GM19455 (cell line): ENCODE data around the gene RALGDS.
A peak's percentile ranks its signal among the peaks of the same experiment; 100 is the strongest.
"Not testable (repeated sequence)": the region's sequence is repeated elsewhere in the genome, so short reads cannot be mapped to it uniquely, and the experiment has no call there.

Experiments
- ATAC-seq: cut with Tn5 transposase; IDR thresholded peaks from one replicate; pipeline ENCODE4 v1.9.1; 2021; ENCODE audit not compliant: unreplicated experiment

Gene RALGDS

GRCh38 chr9:133121198-133121914, at the start of gene RALGDS:
TSS of gene RALGDS (minus strand) at chr9:133121240. CDS start at chr9:133121154, 86 bp downstream.
- ATAC-seq = peak; percentile 58

GRCh38 chr9:133170716-133171115, 49.7 kb upstream of the RALGDS start:
- no peak for ATAC-seq

- ATAC-seq = not testable (repeated sequence)
These were observed 48.6 kb upstream of the RALGDS start for GRCh38 chr9:133169687-133170086.

GRCh38 chr9:133169102-133169501, 48.1 kb upstream of the RALGDS start:
- ATAC-seq = no peak

- ATAC-seq = no peak
These were observed 47.4 kb upstream of the RALGDS start for GRCh38 chr9:133168432-133168831.

GRCh38 chr9:133167769-133168168, 46.7 kb upstream of the RALGDS start:
- no peak for ATAC-seq

- ATAC-seq = no peak
These were observed 46.2 kb upstream of the RALGDS start for GRCh38 chr9:133167096-133167730.

- ATAC-seq = no peak
These were observed 45.4 kb upstream of the RALGDS start for GRCh38 chr9:133166392-133166791.

- no peak for ATAC-seq
These were observed 44.4 kb upstream of the RALGDS start for GRCh38 chr9:133165452-133165730.

GRCh38 chr9:133164191-133164590, 43.2 kb upstream of the RALGDS start:
- ATAC-seq = no peak

- no peak for ATAC-seq
These were observed 42.6 kb upstream of the RALGDS start, which contains the start of gene GBGT1 for GRCh38 chr9:133163504-133164172. TSS of gene GBGT1 (minus strand) at chr9:133163914. CDS start at chr9:133162412, 1,502 bp downstream.

- ATAC-seq = no peak
These were observed 41.9 kb upstream of the RALGDS start for GRCh38 chr9:133162861-133163503.

- no peak for ATAC-seq
These were observed 40.5 kb upstream of the RALGDS start for GRCh38 chr9:133161547-133161950.

GRCh38 chr9:133160742-133161546, 39.9 kb upstream of the RALGDS start:
- no peak for ATAC-seq

- no peak for ATAC-seq
These were observed 37.7 kb upstream of the RALGDS start for GRCh38 chr9:133158695-133159094.

GRCh38 chr9:133155156-133155555, 34.1 kb upstream of the RALGDS start:
- ATAC-seq = no peak

GRCh38 chr9:133154097-133154989, 33.3 kb upstream of the RALGDS start:
- no peak for ATAC-seq

- no peak for ATAC-seq
These were observed 32.4 kb upstream of the RALGDS start for GRCh38 chr9:133153227-133154096.
